GM12878 (cell line): ENCODE data around the gene CDC5L. TPM values are rescaled to one million over a fixed set of nuclear protein-coding genes. Genes with fewer than 3 reads are reported as not detected.

ENCODE experiments used
- ATAC-seq: fragments of 200-7000 bp; cut with Tn5 transposase; 3 replicates; pipeline ENCODE4 v1.9.1; 2020; ENCODE audit warnings: mild to moderate bottlenecking, moderate library complexity
- BruUV-seq: library from RNA; stranded (reverse); fragments of 400-500 nt; replicated peaks from 2 replicates; lab custom pipeline; 2021; lab: Mats Ljungman, UMichigan
- CTCF ChIA-PET: fragments of 300-600 bp; sonication (Branson Sonifier 250); formaldehyde crosslinking; extraction: SDS; loops from one replicate; lab custom pipeline; 2021; ENCODE audit warnings: inconsistent platforms; lab: Yijun Ruan, JAX
- POLR2A ChIA-PET: fragments of 350-600 bp; formaldehyde crosslinking; extraction: SDS; loops from one replicate; lab custom pipeline; 2021; ENCODE audit warnings: inconsistent platforms; lab: Charles Lee
- RAD21 ChIA-PET: fragments of 300-600 bp; sonication (Branson Sonifier 250); formaldehyde crosslinking; loops from one replicate; lab custom pipeline; 2023; ENCODE audit warnings: antibody characterized with exemption; ENCODE audit not compliant: unreplicated experiment; lab: Charles Lee
- SMC1A ChIA-PET: fragments of 300-600 bp; sonication (Branson Sonifier 250); formaldehyde crosslinking; loops from one replicate; lab custom pipeline; 2023; ENCODE audit not compliant: unreplicated experiment, uncharacterized antibody; lab: Charles Lee
- DNase-seq: peaks from one replicate; pipeline ENCODE4 v3.0.0-alpha.2; 2011; ENCODE audit warnings: low read depth, low spot score
- FAIRE-seq: peaks from 3 replicates; lab custom pipeline; 2011; peaks lifted over from hg19 to GRCh38; lab: Jason Lieb, UNC
- H2AFZ ChIP-seq: 2 replicates; pipeline ENCODE4 v1.6.0; 2011; ENCODE audit warnings: low read depth, low read length, control low read depth; ENCODE audit not compliant: control insufficient read depth
- H3K27ac ChIP-seq: 2 replicates; pipeline ENCODE4 v1.5.1; 2011; ENCODE audit warnings: control low read depth; ENCODE audit not compliant: control insufficient read depth, insufficient read depth
- H3K27me3 ChIP-seq, 2 experiments: replicated peaks in 1 of 2; 2 replicates each; pipeline versions ENCODE4 v1.6.0 to v1.6.1; 2011; ENCODE audit warnings: low read length in 1 of 2; ENCODE audit not compliant: control insufficient read depth in 2 of 2, insufficient read depth in 2 of 2
- H3K36me3 ChIP-seq, 2 experiments: 2 replicates each; pipeline ENCODE4 v1.5.1; 2011; ENCODE audit warnings: low read length in 1 of 2; ENCODE audit not compliant: control insufficient read depth in 2 of 2, insufficient read depth in 2 of 2
- H3K4me1 ChIP-seq: 2 replicates; pipeline ENCODE4 v1.6.1; 2011; ENCODE audit warnings: mild to moderate bottlenecking, low read length, moderate library complexity, mixed read lengths; ENCODE audit not compliant: control insufficient read depth, insufficient read depth
- H3K4me2 ChIP-seq: 2 replicates; pipeline ENCODE4 v1.6.0; 2011; ENCODE audit warnings: control low read depth; ENCODE audit not compliant: control insufficient read depth, insufficient read depth
- H3K4me3 ChIP-seq: fragments of 200-600 bp; sonication (generic); 2 replicates; pipeline ENCODE4 v1.5.1; 2016
- H3K79me2 ChIP-seq: 2 replicates; pipeline ENCODE4 v1.6.0; 2011; ENCODE audit warnings: low read length; ENCODE audit not compliant: control insufficient read depth, insufficient read depth
- H3K9ac ChIP-seq: 2 replicates; pipeline ENCODE4 v1.8.0; 2011; ENCODE audit warnings: low read length, control low read depth, mixed read lengths; ENCODE audit not compliant: control insufficient read depth, insufficient read depth
- H3K9me3 ChIP-seq: replicated peaks from 3 replicates; pipeline ENCODE4 v1.5.1; 2011; ENCODE audit warnings: mild to moderate bottlenecking, low read length; ENCODE audit not compliant: control insufficient read depth, insufficient read depth
- H4K20me1 ChIP-seq: 2 replicates; pipeline ENCODE4 v1.6.0; 2011; ENCODE audit not compliant: control insufficient read depth, insufficient read depth
- ASH2L ChIP-seq: fragments of 300-600, 200-600 bp; sonication (generic); IDR thresholded peaks from 2 replicates; pipeline ENCODE4 v1.6.1; 2017; ENCODE audit warnings: low read depth, mild to moderate bottlenecking, borderline replicate concordance
- BMI1 ChIP-seq: fragments of 450-650 bp; IDR thresholded peaks from 2 replicates; pipeline ENCODE4 v1.6.1; 2016; ENCODE audit warnings: mild to moderate bottlenecking, moderate library complexity, borderline replicate concordance
- ELK1 ChIP-seq: IDR thresholded peaks from 2 replicates; pipeline ENCODE4 v1.6.1; 2012; ENCODE audit warnings: low read depth, low read length, improper control_type of control experiment
- IKZF2 ChIP-seq, 2 experiments: fragments of 450-650 bp; IDR thresholded peaks; 2 replicates each; pipeline ENCODE4 v1.6.1; 2017; ENCODE audit warnings: mild to moderate bottlenecking in 2 of 2, moderate library complexity in 2 of 2
- KDM1A ChIP-seq: fragments of 200-600 bp; sonication (generic); IDR thresholded peaks from 2 replicates; pipeline ENCODE4 v1.6.1; 2016; ENCODE audit warnings: borderline replicate concordance
- NBN ChIP-seq: fragments of 450-650 bp; IDR thresholded peaks from 2 replicates; pipeline ENCODE4 v1.6.1; 2016
- NR2C2 ChIP-seq: IDR thresholded peaks from 2 replicates; pipeline ENCODE4 v1.6.1; 2011; ENCODE audit warnings: borderline replicate concordance, low read depth; ENCODE audit not compliant: control insufficient read depth, insufficient read length
- USF2 ChIP-seq: IDR thresholded peaks from 2 replicates; pipeline ENCODE4 v1.6.1; 2011; ENCODE audit warnings: low read depth, low read length, improper control_type of control experiment, borderline replicate concordance
- ZNF207 ChIP-seq: fragments of 450-650 bp; IDR thresholded peaks from 2 replicates; pipeline ENCODE4 v1.6.1; 2014; ENCODE audit warnings: antibody characterized with exemption, mild to moderate bottlenecking, borderline replicate concordance
- WGBS: methylation state at CpG from one replicate; pipeline ENCODE4 v1.1.6; 2016; ENCODE audit warnings: low lambda C conversion rate; ENCODE audit not compliant: insufficient replicate concordance, insufficient coverage; ENCODE audit errors: missing lambda C conversion rate; 5-methylcytosine and 5-hydroxymethylcytosine counted together
- in situ Hi-C: fragments of 300-500 bp; cut with MboI; formaldehyde crosslinking; loops from 9 replicates; pipeline ENCODE4 v1.14.3; 2018; ENCODE audit warnings: mixed read lengths
- intact Hi-C: fragments of 100-400 bp; cut with micrococcal nuclease; formaldehyde crosslinking; loops from one replicate; pipeline ENCODE4 v1.14.2; 2022; ENCODE audit not compliant: unreplicated experiment
- polyA plus RNA-seq, 11 experiments: library from polyadenylated mRNA; depleted of rRNA in 4 of 11; unstranded in 6 of 11; stranded (reverse) in 5 of 11; fragments of >200 nt; fragmentation: Nextera tagmentation in 4 of 11; fragmentation: Illumina TruSeq in 1 of 11; extraction: Ambion mirVana in 4 of 11; extraction: Trizol in 1 of 11; gene quantifications; 1 replicate in 1 of 11; 2 replicates in 10 of 11; pipeline versions ENCODE4 v1.2.1 to v1.2.3, GENCODE V29; 2011 to 2016; ENCODE audit warnings: inconsistent platforms in 2 of 11, missing spikeins in 2 of 11, low read depth in 1 of 11
- total RNA-seq, 4 experiments: library from RNA; depleted of rRNA in 3 of 4; stranded (reverse); fragments of >200 nt in 3 of 4; fragmentation: Illumina TruSeq in 1 of 4; extraction: Trizol in 1 of 4; gene quantifications; 2 replicates each; pipeline versions ENCODE4 v1.2.1 to v1.2.3, GENCODE V29; 2013 to 2021

The CDC5L gene
- total and polyA plus RNA-seq, 10 of the 15 experiments (the other 5 are each of a cell fraction or from before 2014, with no cell fraction given), result 13.2 to 29.4 (median 18.8) TPM

GRCh38 chr6:44471271-44471981 lies 83.9 kb downstream of the CDC5L start (continued):
- TF ChIP-seq ASH2L (no peak), KDM1A (no peak), ELK1 (no peak)

GRCh38 chr6:44472250-44472945 lies 84.9 kb downstream of the CDC5L start:
- CTCF ChIA-PET, result interaction anchor here (1.7 kb wide), 1 partner anchor 1450 kb away, joined by 4 read pairs; no protein-coding TSS in a partner anchor
- H3K4me1 ChIP-seq, result no peaks in the 10 kb centered on the region
- RAD21 ChIA-PET, result no interaction called here
- no peak for FAIRE-seq
- no peaks in the 10 kb centered on the region for H3K9me3 ChIP-seq
- H3K4me3 ChIP-seq, result no peak overlapping the region
- H3K27me3 ChIP-seq, result no peaks in the 10 kb centered on the region; a peak in 1 of 4 replicates
- H4K20me1 ChIP-seq, result no peaks in the 10 kb centered on the region
- 34% methylated on average over 13 of the region's 13 CpGs for WGBS
- no peak overlapping the region for H3K4me2 ChIP-seq
- no TSS peak for BruUV-seq
- no peak overlapping the region for H2AFZ ChIP-seq
- TF ChIP-seq BMI1, result no peak
- TF ChIP-seq USF2, result no peak
- no peak for TF ChIP-seq NBN
- TF ChIP-seq ZNF207, result no peak
- no peak for TF ChIP-seq IKZF2 (IDR thresholded peaks at IDR 0.05)
- no peak for TF ChIP-seq NR2C2
- no peaks in the 10 kb centered on the region for H3K79me2 ChIP-seq
- no peak for ATAC-seq
- DNase-seq, result no peak
- SMC1A ChIA-PET, result interaction anchor here (1.3 kb wide), 1 partner anchor 16 kb away, joined by 3 read pairs; no protein-coding TSS in a partner anchor
- POLR2A ChIA-PET, result no interaction called here
- in situ Hi-C loops, result loop anchor here (5.0 kb wide), 1 partner anchor 1450 kb away; no protein-coding TSS in a partner anchor
- no peaks in the 10 kb centered on the region for H3K36me3 ChIP-seq
- no peak overlapping the region for H3K27ac ChIP-seq
- H3K9ac ChIP-seq, result no peak overlapping the region
- intact Hi-C loops, result no loop called here
